Hematopoietic multipotent progenitor cell treated with erythropoietin and hydrocortisone succinate and interleukin-3 and kit ligand, for 15 days (in vitro differentiated cells): ENCODE data around the gene CPEB3.
"Not testable (repeated sequence)": the region's sequence is repeated elsewhere in the genome, so short reads cannot be mapped to it uniquely, and the experiment has no call there.

ENCODE experiments used
- DNase-seq: peaks from one replicate; pipeline ENCODE4 v3.0.0-alpha.2; 2015; ENCODE audit warnings: low spot score

CPEB3 gene

DNA sequence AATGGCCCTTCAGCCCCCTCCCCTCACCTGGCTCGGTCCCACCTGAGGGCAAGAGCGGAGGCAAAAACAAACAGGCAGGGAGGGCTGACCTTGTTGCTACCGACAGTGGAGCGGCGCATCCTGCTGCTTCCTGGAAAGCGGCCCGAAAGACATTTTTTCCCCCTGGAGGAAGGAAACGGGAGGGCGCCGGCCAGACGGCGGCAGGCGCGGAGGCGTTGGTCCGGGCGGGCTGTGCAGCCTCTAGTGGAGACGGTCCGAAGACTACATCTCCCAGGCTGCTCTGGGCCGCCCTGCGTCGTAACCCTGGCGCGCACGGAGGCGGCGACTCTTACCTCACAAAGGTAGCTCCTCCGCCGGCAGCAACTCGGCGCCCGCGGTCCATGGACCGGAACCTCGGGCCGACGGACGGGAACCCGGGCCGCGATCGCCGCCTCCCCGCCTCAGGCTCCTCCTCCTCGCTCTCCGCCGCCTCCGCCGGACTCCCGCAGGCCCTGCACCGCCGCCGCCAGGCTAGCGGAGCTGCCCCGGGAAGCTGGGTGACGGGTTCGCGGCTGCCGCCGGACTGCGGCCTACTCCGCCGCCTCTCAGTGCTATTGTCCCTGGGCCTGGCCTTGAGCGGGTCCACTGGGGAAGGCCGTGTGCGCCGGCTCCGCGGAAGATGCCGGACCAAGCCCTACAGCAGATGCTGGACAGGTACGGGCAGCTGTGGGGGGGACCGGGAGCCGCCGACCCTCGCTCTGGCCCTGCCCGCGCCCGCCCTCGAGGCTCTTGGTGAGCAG, at the start of gene CPEB3, which contains the start of gene MARCHF5:
Gene CPEB3 (minus strand): TSS at position 242 of the 779 bp plus-strand sequence. CDS start 50,728 bp downstream, outside the sequence.
Gene MARCHF5 (plus strand): TSS at position 331 of the 779 bp plus-strand sequence. CDS start 328 bp downstream, at position 659.
- DNase-seq: peak; percentile 94

DNA sequence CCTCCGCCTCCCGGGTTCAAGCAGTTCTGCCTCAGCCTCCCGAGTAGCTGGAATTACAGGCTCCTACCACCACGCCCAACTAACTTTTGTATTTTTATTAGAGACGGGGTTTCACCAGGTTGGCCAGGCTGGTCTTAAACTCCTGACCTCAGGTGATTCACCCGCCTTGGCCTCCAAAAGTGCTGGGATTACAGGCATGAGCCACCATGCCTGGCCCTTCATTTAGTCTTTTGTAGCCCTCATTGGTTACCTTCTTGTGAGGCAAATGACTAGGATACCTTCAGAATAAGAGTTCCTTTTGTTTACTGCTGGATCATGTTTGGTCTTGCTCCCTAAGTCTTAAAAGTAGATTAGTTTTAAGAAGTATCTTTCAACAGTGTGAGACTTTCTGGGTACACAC, 39.0 kb upstream of the CPEB3 start:
- not testable (repeated sequence) for DNase-seq

DNA sequence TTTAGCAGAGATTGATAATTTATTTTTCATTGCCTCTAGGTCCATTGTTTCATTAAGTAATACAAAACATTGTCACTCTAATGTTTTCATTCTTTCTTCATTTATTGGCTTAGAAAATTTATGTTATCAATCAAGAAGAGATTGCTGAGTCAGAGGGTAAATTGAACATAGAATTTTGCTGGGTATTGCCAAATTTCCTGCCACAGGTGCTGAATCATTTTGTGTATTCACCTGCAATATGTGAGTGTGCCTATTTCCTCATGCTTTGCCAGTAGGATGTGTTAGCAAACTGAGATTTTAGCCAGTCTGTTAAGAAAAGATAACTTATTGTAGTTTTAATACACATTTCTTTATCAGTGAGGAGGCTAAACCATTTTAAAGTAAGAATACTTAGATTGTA, 38.1 kb upstream of the CPEB3 start:
- DNase-seq: no peak

DNA sequence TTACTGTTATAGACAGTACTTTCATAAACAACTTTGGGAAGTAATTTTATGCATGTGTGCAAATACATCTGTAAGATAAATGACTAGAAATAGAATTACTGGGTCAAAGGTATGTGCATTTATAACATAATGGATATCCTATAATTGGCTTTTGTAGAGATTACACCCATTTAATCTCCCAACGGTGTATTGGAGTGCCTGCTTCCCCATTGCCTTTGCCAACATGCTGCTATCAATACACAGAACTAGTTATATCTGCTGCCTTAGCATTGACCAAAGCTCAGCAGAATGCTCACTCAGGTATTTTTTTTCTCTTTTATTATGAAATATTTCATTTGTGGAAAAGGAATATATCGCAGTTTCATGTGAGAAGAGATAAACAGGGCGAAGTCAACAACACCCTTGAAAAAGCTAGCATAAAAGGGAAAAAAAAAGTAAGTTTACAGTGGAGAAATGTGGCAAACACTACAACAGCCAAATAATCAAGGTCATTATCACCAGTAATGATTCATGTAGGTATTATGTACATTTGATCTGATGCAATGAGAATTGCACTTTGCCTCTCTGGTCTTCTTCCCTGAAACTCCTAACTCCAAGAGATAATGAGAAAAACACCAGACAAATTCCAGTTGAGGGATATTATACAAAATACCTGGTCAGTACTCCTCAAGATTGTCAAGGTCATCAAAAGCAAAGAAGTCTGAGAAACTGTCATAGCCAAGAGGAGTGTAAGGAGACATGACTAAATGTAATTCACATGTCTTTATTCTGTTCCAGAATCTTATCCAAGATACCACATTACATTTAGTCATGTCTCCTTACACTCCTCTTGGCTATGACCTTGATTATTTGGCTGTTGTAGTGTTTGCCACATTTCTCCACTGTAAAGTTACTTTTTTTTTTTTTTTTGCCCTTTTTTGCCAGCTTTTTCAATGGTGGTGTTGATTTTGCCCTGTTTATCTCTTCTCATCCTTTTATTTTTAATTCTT, 36.9 kb upstream of the CPEB3 start:
- no peak for DNase-seq

DNA sequence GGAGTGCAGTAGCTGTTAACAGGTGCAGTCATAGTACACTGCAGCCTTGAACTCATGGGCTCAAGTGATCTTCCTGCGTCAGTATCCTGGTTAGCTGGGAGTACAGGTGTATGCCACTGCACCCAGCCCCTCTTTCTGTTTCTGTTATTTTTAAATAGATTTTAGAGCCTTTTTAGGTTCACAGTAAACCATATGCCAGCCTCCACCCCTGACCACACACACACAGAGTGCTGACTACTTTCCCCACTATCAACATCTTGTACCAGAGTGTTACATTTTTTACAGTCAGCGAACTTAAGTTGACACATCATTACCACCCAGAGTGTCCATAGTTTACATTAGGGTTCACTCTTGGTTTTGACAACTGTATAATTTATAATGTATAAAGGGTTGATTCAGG, 32.2 kb upstream of the CPEB3 start:
- no peak for DNase-seq

DNA sequence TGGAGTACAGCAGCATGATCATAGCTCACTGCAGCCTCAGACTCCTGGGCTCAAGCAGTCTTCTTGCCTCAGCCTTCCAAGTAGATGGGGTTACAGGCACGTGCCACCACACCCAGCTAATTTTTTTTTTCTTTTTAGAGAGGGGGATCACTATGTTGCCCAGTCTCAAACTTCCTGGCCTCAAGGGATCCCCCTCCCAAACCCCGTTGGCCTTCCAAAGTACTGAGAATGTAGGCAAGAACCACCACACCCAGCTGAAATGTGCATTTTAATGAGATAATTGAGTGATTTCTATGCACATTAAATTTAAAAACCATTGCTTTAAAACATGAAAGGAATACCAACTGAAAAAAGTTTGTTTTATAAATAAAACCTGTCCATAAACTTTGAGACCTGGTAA, 25.7 kb upstream of the CPEB3 start:
- no peak for DNase-seq

DNA sequence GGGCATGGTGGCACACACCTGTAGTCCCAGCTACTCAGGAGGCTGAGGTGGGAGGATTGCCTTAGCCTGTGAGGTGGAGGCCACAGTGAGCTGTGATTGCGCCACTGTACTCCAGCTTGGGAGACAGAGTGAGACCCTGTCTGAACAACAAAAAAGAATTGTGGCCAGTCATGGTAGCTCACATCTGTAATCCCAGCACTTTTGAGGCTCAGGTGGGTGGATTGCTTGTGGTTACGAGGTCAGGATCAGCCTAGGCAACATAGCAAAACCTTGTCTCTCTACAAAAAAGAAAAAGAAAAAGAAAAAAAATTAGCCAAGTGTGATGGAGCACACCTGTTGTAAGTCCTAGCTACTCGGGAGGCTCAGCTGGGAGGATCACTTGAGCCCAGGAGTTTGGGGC, 22.9 kb upstream of the CPEB3 start:
- DNase-seq: no peak

DNA sequence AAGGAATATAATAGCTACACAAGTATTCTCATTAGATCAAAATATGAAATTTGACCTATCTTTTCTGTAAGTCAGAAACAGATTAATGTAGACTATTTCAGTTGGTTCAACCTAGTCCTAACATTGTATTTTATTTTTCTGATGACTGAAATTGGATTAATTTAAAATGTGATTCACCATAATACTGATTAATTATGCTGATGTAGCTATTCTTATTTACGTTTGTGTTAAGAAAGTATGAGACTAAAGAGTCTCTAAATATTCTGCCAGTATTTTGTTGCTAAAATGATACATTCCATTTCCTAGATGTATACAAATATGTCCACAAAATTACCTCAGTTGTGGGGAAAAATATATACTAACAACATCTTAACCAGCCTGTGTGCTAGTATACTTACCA, 18.4 kb upstream of the CPEB3 start:
- DNase-seq: no peak

DNA sequence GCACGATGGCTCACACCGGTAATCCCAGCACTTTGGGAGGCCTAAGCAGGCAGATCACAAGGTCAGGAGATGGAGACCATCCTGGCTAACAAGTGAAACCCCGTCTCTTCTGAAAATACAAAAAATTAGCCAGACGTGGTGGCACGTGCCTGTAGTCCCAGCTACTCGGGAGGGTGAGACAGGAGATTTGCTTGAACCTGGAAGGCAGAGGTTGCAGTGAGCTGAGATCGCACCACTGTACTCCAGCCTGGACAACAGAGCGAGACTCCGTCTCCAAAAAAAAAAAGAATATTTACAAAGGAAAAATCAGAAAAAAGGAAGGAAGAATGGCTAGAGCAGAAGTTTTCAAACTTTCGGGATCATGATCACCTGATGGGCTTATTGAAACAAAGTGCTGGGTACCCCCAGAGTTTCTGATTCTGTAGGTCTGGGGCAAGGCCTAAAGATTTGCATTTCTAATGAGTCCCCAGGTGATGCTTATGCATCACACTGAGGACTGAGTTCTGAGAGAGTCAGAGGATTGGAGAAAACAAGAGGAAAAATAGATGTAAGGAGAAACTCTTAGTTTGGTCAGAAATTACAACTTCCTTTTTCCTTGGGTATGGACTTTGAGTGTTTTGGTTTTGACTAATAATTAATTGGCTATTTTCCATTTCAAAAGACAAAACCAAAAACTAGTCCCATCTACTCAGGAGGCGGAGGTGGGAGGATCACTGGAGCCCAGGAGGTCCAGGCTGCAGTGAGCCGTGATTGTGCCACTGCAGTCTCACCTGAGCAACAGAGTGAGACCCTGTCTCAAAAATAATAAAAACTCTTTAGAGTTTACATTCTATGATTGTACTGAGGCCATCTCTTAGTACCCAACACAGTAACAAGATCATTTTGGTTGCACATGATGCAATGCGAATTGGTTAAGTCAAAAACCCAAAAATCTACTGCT, 14.5 kb upstream of the CPEB3 start:
- no peak for DNase-seq

DNA sequence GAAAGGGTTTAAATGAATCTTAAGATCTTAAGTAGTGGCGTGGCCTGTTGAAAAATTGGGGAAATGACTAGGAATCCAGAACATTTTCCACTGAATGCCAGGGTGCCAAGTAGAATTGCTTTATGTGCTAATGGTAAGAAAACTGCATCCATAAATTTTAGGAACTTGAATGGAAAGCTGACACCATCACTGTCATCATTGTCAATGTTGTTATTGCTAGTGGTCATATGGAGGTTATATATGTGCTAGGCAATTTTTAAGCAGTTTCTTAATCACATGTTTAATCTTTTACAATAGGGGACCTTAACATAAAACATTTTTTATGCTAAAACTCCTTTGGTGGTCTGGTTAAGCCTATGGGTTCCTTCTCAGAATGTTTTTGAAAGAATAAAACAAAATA, 13.2 kb upstream of the CPEB3 start:
- DNase-seq: no peak

DNA sequence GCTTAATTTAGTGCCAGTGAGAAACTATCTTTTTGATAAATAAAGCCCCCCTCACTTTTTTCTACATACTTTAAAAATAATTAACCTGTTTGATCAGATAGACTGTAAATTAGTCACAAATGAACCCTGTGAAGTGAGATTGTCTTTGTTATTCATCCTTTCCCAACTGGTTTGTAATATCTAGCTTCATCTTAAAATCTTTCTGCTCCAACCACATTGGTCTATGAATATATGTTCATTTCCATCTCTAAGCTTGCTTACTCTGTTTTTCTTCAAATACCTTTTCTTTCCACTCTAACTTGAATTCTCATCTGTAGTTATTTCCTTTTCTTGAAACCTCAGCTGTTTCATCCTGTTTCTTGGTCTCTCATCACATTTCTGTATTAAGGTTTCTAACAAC, 12.2 kb upstream of the CPEB3 start:
- DNase-seq: no peak

DNA sequence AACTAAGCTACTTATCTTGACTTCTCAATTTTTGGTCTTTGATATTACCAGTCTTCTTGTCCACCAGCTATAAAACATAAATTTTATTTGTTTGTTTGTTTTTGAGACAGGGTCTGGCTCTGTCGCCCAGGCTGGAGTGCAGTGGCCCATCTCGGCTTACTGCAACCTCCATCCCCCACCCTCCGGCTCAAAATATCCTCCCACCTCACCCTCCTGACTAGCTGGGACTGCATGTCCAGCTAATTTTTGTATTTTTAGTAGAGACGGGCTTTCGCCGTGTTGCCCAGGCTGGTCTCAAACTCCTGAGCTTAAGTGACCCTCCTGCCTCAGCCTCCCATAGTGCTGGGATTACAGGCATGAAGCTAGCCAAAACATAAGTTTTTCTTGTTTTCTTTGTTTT, 7.6 kb upstream of the CPEB3 start:
- DNase-seq: no peak

DNA sequence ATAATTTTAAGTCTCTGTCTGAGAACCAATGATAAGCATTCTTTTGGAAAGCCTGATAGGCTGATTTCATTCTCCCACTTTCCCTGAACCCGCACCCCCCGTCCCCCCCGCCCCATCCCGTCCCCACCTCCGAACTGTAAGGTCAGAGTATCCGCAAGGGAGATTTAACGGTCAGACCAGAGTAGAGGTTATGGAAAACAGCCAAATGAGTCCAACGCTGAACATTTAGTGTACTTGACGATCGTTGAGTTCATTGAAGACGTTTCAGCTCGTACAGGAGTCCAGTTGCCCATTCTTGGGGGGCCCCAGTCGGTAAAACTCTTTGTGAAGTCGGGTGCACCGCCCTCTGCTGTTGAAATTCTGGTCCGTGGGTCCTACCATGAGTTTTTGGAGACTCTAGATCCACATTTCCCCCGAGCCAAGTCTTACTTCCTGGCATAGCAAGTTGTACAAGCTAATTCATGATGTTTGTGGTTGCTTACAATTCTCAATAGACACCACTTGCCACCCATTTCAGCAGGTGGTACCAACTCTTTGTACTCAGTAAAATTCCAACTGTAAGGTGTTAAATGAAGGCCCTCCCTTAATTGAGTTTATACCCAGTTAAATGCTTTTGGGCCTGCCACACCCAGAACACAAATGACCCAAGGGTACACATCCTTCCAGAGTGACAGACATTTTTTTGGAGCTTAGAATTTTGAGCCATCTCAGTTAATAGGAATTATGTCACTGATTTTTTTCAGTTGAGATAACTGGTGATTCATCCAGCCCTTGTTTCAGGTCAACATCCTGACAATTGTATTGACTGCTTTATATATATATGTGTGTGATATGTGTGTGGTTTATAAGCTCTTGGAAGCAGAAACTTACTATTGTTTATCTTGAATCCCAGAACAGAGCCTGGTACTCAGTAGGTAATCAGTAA, 1.3 kb upstream of the CPEB3 start:
- peak; percentile 50 for DNase-seq

DNA sequence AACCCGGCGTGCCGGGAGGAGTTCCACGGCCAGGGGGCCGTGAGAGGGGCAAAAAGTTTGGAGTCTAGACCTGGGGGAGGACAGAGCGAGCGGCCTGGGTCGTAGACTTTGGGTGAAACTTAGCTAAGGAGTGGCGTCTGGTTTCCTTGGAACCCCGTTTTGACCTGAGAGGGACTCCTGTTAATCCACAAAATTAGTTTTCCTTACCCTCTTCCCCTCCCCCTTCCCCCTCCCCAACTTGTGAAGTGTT, 663 bp upstream of the CPEB3 start:
- DNase-seq: no peak

DNA sequence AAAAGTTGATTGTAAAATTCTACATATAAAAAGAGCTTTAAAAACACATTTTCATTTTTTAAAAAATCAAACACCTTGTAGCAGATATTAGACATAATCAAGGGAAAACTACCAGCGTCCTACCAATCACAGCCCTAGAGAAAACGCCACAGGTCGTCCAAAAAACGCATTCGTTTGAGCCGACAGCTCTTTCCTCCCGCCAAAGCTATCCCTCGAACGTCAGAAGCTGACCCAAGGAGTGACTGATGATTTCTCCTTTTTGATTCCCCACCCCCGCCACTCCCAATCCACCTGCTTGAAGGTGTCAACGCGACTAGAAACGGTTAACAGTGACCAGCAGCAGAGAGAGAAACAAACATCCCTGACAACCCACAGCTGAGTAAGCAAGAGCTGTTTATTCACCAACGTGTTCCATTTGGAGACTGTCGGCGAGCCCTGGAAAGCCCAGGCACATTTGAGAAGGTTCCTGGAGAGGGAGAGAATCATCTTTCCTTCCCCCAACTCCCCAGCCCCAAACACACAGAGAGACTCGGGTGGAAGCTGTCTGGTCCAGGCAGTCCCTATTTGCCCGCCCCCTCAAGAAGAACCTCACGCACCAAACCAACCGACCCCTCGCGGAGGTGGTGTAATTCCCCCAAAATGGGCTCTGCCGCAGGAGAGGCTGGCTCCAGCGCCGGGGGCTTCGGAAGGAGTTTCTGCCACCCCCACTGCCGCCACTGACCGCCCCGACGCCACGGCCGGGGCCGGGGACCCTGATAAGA, 622 bp downstream of the CPEB3 start:
- DNase-seq: peak; percentile 21

DNA sequence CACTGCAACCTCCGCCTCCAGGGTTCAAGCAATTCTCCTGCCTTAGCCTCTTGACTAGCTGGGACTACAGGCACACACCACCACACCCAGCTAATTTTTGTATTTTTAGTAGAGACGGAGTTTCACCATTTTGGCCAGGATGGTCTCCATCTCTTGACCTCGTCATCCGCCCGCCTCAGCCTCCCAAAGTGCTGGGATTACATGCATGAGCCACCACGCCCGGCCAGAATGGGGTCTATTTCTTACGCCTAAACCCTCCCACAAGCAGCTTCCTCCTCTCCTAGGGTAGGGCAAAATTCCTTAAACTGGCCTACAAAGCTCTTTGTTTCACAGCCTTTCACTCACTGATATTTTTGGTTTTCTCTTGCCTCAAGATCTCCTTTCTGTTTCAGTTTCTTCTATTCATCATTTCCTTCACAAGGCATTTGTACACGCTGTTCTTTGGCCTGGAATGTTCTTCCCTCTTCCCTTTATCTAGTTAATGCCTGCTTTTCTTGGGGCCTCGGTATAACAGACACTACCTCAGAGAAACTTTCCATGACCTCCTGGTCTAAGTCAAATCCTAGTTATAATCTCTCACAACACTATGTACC, 6.7 kb downstream of the CPEB3 start:
- DNase-seq: no peak

DNA sequence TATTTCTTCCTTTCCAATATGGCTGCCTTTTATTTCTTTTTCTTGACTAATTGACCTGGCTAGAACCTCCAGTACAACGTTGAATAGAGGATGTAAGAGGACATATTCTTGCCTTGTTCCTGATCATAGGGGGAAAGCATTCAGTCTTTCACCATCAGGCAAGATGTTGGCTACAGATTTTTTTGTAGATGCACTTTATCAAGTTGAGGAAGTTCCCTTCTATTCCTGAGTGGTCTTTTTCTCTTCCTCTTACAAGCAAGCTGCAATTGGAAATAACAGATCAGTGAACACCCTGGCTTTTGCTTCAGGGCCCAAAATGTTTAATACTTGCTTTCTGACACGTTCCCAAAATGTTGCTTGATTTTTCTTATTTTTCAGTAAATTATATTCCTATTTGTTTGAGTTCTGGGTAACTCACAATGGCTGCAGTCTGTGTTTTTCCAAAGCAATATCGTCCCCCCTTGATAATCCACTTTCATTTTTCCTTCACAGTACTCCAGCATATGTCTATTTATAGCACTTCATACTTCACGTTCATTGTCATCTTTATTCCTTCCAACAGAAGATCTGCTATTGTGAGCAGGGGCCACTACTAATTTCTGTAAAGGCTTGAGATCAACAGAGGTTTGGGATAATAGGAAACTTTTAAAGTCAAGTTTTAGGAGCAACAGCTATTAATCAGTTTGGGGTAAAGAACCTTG, 11.7 kb downstream of the CPEB3 start:
- no peak for DNase-seq

DNA sequence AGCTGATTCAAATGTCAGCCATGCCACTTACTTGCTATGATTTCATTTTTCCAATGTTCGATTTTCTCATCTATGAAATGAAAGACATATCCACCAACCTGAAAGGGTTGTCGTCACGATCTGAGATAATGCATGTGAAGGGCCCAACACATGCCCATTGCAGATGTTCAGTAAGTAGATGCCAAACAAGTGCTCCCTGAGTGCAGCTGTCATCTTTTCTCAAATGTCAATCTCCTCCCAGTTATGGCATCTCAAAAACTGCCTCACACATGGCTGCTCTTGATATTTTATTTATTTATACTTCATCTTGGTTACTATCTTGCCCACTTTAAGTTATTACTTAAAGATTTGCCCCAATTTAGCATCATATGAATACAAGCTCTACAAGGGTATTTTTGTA, 16.8 kb downstream of the CPEB3 start:
- DNase-seq: no peak

DNA sequence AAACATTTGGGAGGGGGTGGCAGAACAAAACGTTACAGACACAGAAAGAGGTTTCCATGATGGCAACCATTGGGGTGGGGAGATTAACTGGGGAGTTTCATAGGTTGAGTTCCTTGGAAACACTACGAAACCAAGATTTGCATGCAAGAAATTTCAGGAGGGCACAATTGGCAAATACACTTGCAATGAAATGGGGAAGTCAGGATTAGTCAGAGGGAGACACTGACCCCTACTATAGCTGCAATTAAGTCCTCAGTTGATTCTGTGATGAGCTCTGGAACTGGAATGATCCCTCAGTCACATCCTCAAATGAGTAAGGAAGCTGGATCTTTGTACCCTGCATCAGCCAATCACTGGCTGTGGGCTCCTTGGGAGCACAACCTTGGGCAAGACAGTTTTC, 22.1 kb downstream of the CPEB3 start:
- no peak for DNase-seq
